T-cell (primary cell): ENCODE data around the gene C16orf54. TPM values are rescaled to one million over a fixed set of nuclear protein-coding genes. Genes with fewer than 3 reads are reported as not detected.
"Not testable (repeated sequence)": the region's sequence is repeated elsewhere in the genome, so short reads cannot be mapped to it uniquely, and the experiment has no call there.

Source experiments
- ATAC-seq, 4 experiments: fragments of 200-7000 bp in 3 of 4; fragments of 150-1000 bp in 1 of 4; cut with Tn5 transposase; replicated peaks in 1 of 4; 1 replicate in 3 of 4; 2 replicates in 1 of 4; pipeline ENCODE4 v1.10.0; 2021; ENCODE audit warnings: moderate library complexity in 3 of 4, mild to moderate bottlenecking in 2 of 4, moderate number of reproducible peaks in 1 of 4
- CTCF ChIA-PET, 2 donors: fragments of 300-600 bp; sonication (Branson Sonifier 250); formaldehyde crosslinking; loops; one replicate each; lab custom pipeline; 2022; ENCODE audit warnings: antibody characterized with exemption in 2 of 2; lab: Charles Lee
- POLR2A ChIA-PET, 2 donors: fragments of 300-600 bp; sonication (Branson Sonifier 250); formaldehyde crosslinking; loops; one replicate each; lab custom pipeline; 2022; ENCODE audit warnings: antibody characterized with exemption in 2 of 2; lab: Charles Lee
- DNase-seq, 35 experiments: peaks; one replicate each; pipeline versions ENCODE4 v3.0.0 to v3.0.0-alpha.2; 2013 to 2023
- H3K27ac ChIP-seq: one replicate; pipeline ENCODE4 v1.5.1; 2013; ENCODE audit warnings: low read length
- H3K27me3 ChIP-seq, 2 experiments: replicated peaks in 1 of 2; 1 replicate in 1 of 2; 2 replicates in 1 of 2; pipeline versions ENCODE4 v1.6.1 to v1.7.0; 2013; ENCODE audit warnings: low read length in 1 of 2, mixed read lengths in 1 of 2; ENCODE audit not compliant: control insufficient read depth in 2 of 2, insufficient read depth in 2 of 2; ENCODE audit errors: extremely low read depth in 1 of 2
- H3K36me3 ChIP-seq, 2 donors: 1 replicate in 1 of 2; 2 replicates in 1 of 2; pipeline versions ENCODE4 v1.6.1 to v1.7.0; 2013; ENCODE audit warnings: low read length in 1 of 2; ENCODE audit not compliant: control insufficient read depth in 2 of 2, insufficient read depth in 1 of 2; ENCODE audit errors: extremely low read depth in 1 of 2
- H3K4me1 ChIP-seq, 2 experiments: 1 replicate in 1 of 2; 2 replicates in 1 of 2; pipeline versions ENCODE4 v1.6.1 to v1.7.0; 2013; ENCODE audit warnings: low read length in 2 of 2, mixed read lengths in 1 of 2; ENCODE audit not compliant: insufficient read depth in 2 of 2, control insufficient read depth in 1 of 2; ENCODE audit errors: extremely low read depth in 1 of 2
- H3K4me3 ChIP-seq, 2 donors: 1 replicate in 1 of 2; 2 replicates in 1 of 2; pipeline versions ENCODE4 v1.5.1 to v1.7.0; 2013; ENCODE audit warnings: mild to moderate bottlenecking in 2 of 2, low read length in 1 of 2, moderate library complexity in 1 of 2; ENCODE audit not compliant: control insufficient read depth in 1 of 2; ENCODE audit errors: extremely low read depth in 1 of 2
- H3K9me3 ChIP-seq: 2 replicates; pipeline ENCODE4 v1.7.0; 2013
- H3K27ac Mint-ChIP-seq, 2 donors: one replicate each; pipeline ENCODE4 v1.8.0; 2020 to 2021; ENCODE audit warnings: mild to moderate bottlenecking in 2 of 2, mixed read lengths in 2 of 2
- H3K27me3 Mint-ChIP-seq, 2 donors: one replicate each; pipeline ENCODE4 v1.8.0; 2021 to 2022; ENCODE audit warnings: mixed read lengths in 2 of 2
- H3K36me3 Mint-ChIP-seq: one replicate; pipeline ENCODE4 v1.8.0; 2021; ENCODE audit warnings: mixed read lengths
- H3K4me1 Mint-ChIP-seq, 3 donors: one replicate each; pipeline ENCODE4 v1.8.0; 2020 to 2022; ENCODE audit warnings: mixed read lengths in 3 of 3, mild to moderate bottlenecking in 1 of 3
- H3K4me3 Mint-ChIP-seq, 3 donors: one replicate each; pipeline ENCODE4 v1.8.0; 2020 to 2022; ENCODE audit warnings: mild to moderate bottlenecking in 3 of 3, mixed read lengths in 3 of 3, moderate library complexity in 3 of 3
- H3K9me3 Mint-ChIP-seq, 3 donors: one replicate each; pipeline ENCODE4 v1.8.0; 2020 to 2022; ENCODE audit warnings: mixed read lengths in 3 of 3
- WGBS: methylation state at CpG from one replicate; pipeline ENCODE4 v1.1.5; 2013; ENCODE audit warnings: missing lambda C conversion rate; ENCODE audit not compliant: insufficient coverage; 5-methylcytosine and 5-hydroxymethylcytosine counted together
- total RNA-seq, 35 experiments: library from RNA in 6 of 35; stranded (reverse) in 6 of 35; fragments of 120-200 nt in 1 of 35; gene quantifications; one replicate each; pipeline versions ENCODE4 v1.2.1 to v1.2.4 and lab custom pipeline; 2013 to 2026

The C16orf54 gene
- total RNA-seq, 5 donors from 2014 or later (not counting 1 experiment from before 2014, with no cell fraction given): 122 to 194 (median 142) TPM

DNA sequence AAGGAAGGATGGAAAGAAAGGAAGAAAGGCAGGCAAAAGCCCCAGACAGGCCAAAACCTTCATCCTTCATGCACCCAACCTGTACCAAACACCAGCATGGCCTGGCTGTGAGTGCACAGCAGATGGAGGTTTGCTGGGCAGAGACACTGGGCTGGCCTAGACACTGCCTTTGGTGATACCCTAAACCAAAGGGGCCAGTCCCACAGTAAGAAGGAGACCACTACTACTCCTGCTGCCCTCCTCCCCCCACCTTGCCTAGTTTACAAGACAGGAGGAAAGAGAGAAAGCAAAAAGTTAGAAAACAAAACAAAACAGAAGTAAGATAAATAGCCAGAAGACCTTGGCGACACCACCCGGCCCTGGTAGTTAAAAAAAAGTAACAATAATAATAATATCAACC lies 47.7 kb downstream of the C16orf54 start:
- no peaks in the 10 kb centered on the region for H3K36me3 Mint-ChIP-seq
- DNase-seq: no peak

DNA sequence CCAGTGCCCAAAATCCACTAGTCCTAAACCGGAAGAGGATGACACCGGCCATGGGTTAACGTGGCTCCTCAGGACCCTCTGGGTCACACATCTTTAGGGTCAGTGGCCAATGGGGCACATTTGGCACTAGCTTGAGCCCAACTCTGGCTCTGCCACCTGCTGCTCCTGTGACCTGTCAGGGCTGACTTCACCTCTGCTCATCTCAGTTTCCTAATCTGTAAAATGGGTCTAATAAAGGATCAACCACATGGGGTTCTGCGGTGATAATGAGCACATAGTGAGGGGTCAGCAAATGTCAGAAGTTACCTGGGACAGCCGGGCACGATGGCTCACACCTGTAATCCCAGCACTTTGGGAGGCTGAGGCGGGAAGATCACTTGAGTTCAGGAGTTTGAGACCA lies 48.4 kb downstream of the C16orf54 start:
- Mint-ChIP-seq H3K27ac (no peak overlapping the region), H3K27me3 (no peaks in the 10 kb centered on the region), H3K36me3 (no peaks in the 10 kb centered on the region), H3K9me3 (no peaks in the 10 kb centered on the region), H3K4me1 (peaks cover 19 to 27% (median 25%) of the 10 kb centered on the region in 3 donors), H3K4me3 (no peak overlapping the region)
- Histone ChIP-seq H3K9me3 (no peaks in the 10 kb centered on the region), H3K27me3 (no peaks in the 10 kb centered on the region), H3K36me3 (no peaks in the 10 kb centered on the region), H3K27ac (no peak overlapping the region), H3K4me1 (peaks cover 16 to 25% of the 10 kb centered on the region in 2 experiments), H3K4me3 (no peak overlapping the region)
- ATAC-seq: no peak
- ChIA-PET CTCF (interaction anchor here in 1 of 2 donors (0.6 kb wide), 1 partner anchor 137 kb away, joined by 3 read pairs; no protein-coding TSS in a partner anchor), POLR2A (interaction anchor here in 1 of 2 donors (0.6 kb wide), 1 partner anchor 84 kb away, joined by 3 read pairs; no protein-coding TSS in a partner anchor)
- no peak for DNase-seq
- WGBS: 92% methylated on average over 2 of the region's 7 CpGs

More for the DNA sequence above, 47.7 kb downstream of the C16orf54 start:
- peaks cover 26 to 34% (median 31%) of the 10 kb centered on the region in 3 donors for H3K4me1 Mint-ChIP-seq
- Histone ChIP-seq H3K4me1 (peaks cover 20 to 32% of the 10 kb centered on the region in 2 experiments), H3K27me3 (no peaks in the 10 kb centered on the region), H3K27ac (no peak overlapping the region), H3K4me3 (no peak overlapping the region), H3K36me3 (no peaks in the 10 kb centered on the region), H3K9me3 (no peaks in the 10 kb centered on the region)
- ChIA-PET POLR2A (interaction anchor here in 1 of 2 donors (0.6 kb wide), 1 partner anchor 91 kb away, joined by 4 read pairs; no protein-coding TSS in a partner anchor), CTCF (interaction anchor here in 1 of 2 donors (0.6 kb wide), 1 partner anchor 39 kb away, joined by 3 read pairs; no protein-coding TSS in a partner anchor)
- no peak for ATAC-seq
- no peaks in the 10 kb centered on the region for H3K27me3 Mint-ChIP-seq
- WGBS: no CpG with 5 or more reads among the region's 2 CpGs
- no peak overlapping the region for H3K27ac Mint-ChIP-seq
- H3K9me3 Mint-ChIP-seq: no peaks in the 10 kb centered on the region
- no peak overlapping the region for H3K4me3 Mint-ChIP-seq

DNA sequence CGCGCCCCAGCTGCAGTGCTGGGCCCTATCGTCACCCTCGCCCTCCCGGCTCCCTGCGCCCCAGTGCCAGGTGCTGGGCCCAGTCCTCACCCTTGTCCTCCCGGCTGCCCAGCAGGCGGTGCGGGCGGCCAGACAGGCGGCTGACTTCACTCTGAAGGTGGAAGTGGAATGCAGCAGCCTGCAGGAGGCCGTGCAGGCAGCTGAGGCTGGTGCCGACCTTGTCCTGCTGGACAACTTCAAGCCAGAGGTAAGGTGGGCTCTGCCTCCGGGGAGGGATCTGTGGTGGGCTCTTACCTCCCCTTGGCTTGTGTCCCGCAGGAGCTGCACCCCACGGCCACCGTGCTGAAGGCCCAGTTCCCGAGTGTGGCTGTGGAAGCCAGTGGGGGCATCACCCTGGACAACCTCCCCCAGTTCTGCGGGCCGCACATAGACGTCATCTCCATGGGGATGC lies 48.9 kb downstream of the C16orf54 start:
- DNase-seq (no peak), ATAC-seq (no peak)
- H3K27me3 Mint-ChIP-seq: no peaks in the 10 kb centered on the region
- no peak overlapping the region for H3K27ac Mint-ChIP-seq
- H3K4me3 Mint-ChIP-seq: no peak overlapping the region
- H3K4me1 Mint-ChIP-seq: peaks cover 15 to 22% (median 21%) of the 10 kb centered on the region in 3 donors
- peaks cover 11 to 22% of the 10 kb centered on the region in 2 experiments for H3K4me1 ChIP-seq
- H3K9me3 ChIP-seq: no peaks in the 10 kb centered on the region
- H3K9me3 Mint-ChIP-seq: no peaks in the 10 kb centered on the region
- H3K36me3 Mint-ChIP-seq: no peaks in the 10 kb centered on the region
- no peak overlapping the region for H3K27ac ChIP-seq
- ChIA-PET CTCF (interaction anchor here in 1 of 2 donors (0.6 kb wide), 1 partner anchor 138 kb away, joined by 3 read pairs; no protein-coding TSS in a partner anchor), POLR2A (interaction anchor here (0.6 to 0.7 kb wide), 2 partner anchors 17 to 83 kb away, joined by 3 to 4 read pairs; no protein-coding TSS in a partner anchor)
- 93% methylated on average over 15 of the region's 21 CpGs for WGBS
- H3K36me3 ChIP-seq: no peaks in the 10 kb centered on the region
- no peak overlapping the region for H3K4me3 ChIP-seq
- H3K27me3 ChIP-seq: no peaks in the 10 kb centered on the region

DNA sequence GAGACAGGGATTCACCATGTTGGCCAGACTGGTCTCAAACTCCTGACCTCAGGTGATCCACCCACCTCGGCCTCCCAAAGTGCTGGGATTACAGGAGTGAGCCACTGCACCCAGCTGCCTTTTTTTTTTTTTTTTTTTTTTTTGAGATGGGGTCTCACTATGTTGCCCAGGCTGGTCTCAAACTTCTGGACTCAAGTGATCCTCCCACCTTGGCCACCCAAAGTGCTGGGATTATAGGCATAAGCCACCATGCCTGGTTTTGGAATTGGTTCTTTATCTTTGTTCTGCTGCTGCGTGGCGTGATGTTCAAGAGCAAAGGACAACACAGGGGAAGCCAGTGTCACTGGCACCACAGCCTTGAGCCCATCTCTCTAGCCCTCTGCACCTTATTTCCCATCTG lies 50.1 kb downstream of the C16orf54 start:
- H3K36me3 ChIP-seq, H3K27me3 Mint-ChIP-seq, H3K9me3 Mint-ChIP-seq, H3K27ac ChIP-seq, POLR2A ChIA-PET, ATAC-seq, H3K36me3 Mint-ChIP-seq, DNase-seq, H3K27me3 ChIP-seq, H3K9me3 ChIP-seq, H3K27ac Mint-ChIP-seq, H3K4me3 ChIP-seq, H3K4me3 Mint-ChIP-seq: not testable (repeated sequence)
- 100% methylated on average over 2 of the region's 3 CpGs for WGBS
- H3K4me1 Mint-ChIP-seq: peaks cover 9 to 13% (median 10%) of the 10 kb centered on the region in 3 donors
- H3K4me1 ChIP-seq: peaks cover 2 to 15% of the 10 kb centered on the region in 2 experiments
- CTCF ChIA-PET: interaction anchor here in 1 of 2 donors (0.7 kb wide), 1 partner anchor 150 kb away, joined by 3 read pairs; no protein-coding TSS in a partner anchor

DNA sequence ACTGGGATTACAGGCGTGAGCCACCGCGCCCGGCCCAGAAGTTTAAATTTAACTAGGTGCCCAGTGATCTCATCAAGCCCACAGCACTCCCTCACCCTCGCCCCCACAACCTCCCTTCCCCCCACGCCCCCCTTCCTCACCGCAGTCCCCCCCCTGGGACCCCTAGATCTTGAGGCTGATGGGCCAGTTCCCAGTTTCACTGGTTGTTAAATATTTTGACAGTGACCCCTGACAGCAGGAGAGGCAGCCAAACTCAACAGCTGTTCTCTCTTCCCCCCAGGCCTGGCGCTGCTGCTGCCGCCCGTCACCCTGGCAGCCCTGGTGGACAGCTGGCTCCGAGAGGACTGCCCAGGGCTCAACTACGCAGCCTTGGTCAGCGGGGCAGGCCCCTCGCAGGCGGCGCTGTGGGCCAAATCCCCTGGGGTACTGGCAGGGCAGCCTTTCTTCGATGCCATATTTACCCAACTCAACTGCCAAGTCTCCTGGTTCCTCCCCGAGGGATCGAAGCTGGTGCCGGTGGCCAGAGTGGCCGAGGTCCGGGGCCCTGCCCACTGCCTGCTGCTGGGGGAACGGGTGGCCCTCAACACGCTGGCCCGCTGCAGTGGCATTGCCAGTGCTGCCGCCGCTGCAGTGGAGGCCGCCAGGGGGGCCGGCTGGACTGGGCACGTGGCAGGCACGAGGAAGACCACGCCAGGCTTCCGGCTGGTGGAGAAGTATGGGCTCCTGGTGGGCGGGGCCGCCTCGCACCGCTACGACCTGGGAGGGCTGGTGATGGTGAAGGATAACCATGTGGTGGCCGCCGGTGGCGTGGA lies 51.2 kb downstream of the C16orf54 start:
- no peak overlapping the region for H3K27ac Mint-ChIP-seq
- ChIA-PET CTCF (interaction anchor here (0.6 to 0.7 kb wide), 6 partner anchors 10 to 345 kb away, joined by 3 to 6 read pairs (median 4); no protein-coding TSS in a partner anchor), POLR2A (no interaction called here)
- H3K36me3 Mint-ChIP-seq: no peaks in the 10 kb centered on the region
- H3K9me3 Mint-ChIP-seq: no peaks in the 10 kb centered on the region
- DNase-seq (no peak), ATAC-seq (no peak)
- Histone ChIP-seq H3K9me3 (no peaks in the 10 kb centered on the region), H3K27ac (no peak overlapping the region), H3K4me1 (peaks cover 0 to 7% of the 10 kb centered on the region in 2 experiments), H3K4me3 (no peak overlapping the region), H3K27me3 (no peaks in the 10 kb centered on the region), H3K36me3 (no peaks in the 10 kb centered on the region)
- no peaks in the 10 kb centered on the region for H3K27me3 Mint-ChIP-seq
- WGBS: 93% methylated on average over 21 of the region's 41 CpGs
- H3K4me1 Mint-ChIP-seq: peaks cover 6 to 10% (median 6%) of the 10 kb centered on the region in 3 donors
- no peak overlapping the region for H3K4me3 Mint-ChIP-seq

DNA sequence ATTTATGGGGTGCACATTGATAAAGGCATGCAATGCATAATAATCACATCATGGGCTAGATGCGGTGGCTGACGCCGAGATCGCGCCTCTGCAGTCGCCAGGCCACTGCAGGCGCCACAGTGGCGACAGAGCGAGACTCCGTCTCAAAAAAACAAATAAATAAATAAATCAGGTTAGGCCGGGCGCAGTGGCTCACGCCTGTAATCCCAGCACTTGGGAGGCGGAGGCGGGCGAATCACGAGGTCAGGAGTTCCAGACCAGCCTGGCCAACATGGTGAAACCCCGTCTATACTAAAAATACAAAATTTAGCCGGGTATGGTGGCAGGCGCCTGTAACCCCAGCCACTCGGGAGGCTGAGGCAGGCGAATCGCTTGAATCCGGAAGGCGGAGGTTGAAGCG lies 53.2 kb downstream of the C16orf54 start:
- H3K27me3 ChIP-seq, H3K9me3 Mint-ChIP-seq, H3K36me3 ChIP-seq, H3K4me1 ChIP-seq, H3K4me3 Mint-ChIP-seq, H3K9me3 ChIP-seq, DNase-seq, H3K4me3 ChIP-seq, H3K27ac Mint-ChIP-seq, POLR2A ChIA-PET, H3K36me3 Mint-ChIP-seq, H3K27me3 Mint-ChIP-seq, ATAC-seq, H3K27ac ChIP-seq, H3K4me1 Mint-ChIP-seq: not testable (repeated sequence)
- 91% methylated on average over 16 of the region's 26 CpGs for WGBS
- CTCF ChIA-PET: interaction anchor here in 1 of 2 donors (0.6 to 0.7 kb wide), 2 partner anchors 92 to 117 kb away, joined by 3 read pairs; no protein-coding TSS in a partner anchor
